Stimulated activated memory B cell treated with anti-CD40 and anti-IgM and Interleukin-4, amounts not matched to agents 10 μg/mL and 1 μg/mL and 100 μg/mL, for 72 hours (primary cell): ENCODE measurements around the gene SPECC1.
"Not testable (repeated sequence)": the region's sequence is repeated elsewhere in the genome, so short reads cannot be mapped to it uniquely, and the experiment has no call there.

ENCODE experiments used
- ATAC-seq: fragments of 150-1000 bp; cut with Tn5 transposase; 2 replicates; pipeline ENCODE4 v1.10.0; 2021
- H3K27ac Mint-ChIP-seq: one replicate; pipeline ENCODE4 v1.8.0; 2022; ENCODE audit warnings: mild to moderate bottlenecking, mixed read lengths
- H3K27me3 Mint-ChIP-seq: one replicate; pipeline ENCODE4 v1.8.0; 2022; ENCODE audit warnings: mixed read lengths
- H3K36me3 Mint-ChIP-seq: one replicate; pipeline ENCODE4 v1.8.0; 2022; ENCODE audit warnings: mixed read lengths
- H3K4me1 Mint-ChIP-seq: one replicate; pipeline ENCODE4 v1.8.0; 2022; ENCODE audit warnings: mixed read lengths
- H3K4me3 Mint-ChIP-seq: one replicate; pipeline ENCODE4 v1.8.0; 2022; ENCODE audit warnings: mild to moderate bottlenecking, moderate library complexity, mixed read lengths
- H3K9me3 Mint-ChIP-seq: one replicate; pipeline ENCODE4 v1.8.0; 2022; ENCODE audit warnings: mixed read lengths

Gene SPECC1

GRCh38 chr17:20074001-20074400, 64.8 kb downstream of the SPECC1 start:
- H3K9me3 Mint-ChIP-seq: no peaks in the 10 kb centered on the region
- H3K27ac Mint-ChIP-seq: no peak overlapping the region
- peak overlapping the region; percentile 3 for H3K4me3 Mint-ChIP-seq
- no peaks in the 10 kb centered on the region for H3K36me3 Mint-ChIP-seq
- peaks cover 22% of the 10 kb centered on the region for H3K4me1 Mint-ChIP-seq
- peaks cover 36% of the 10 kb centered on the region for H3K27me3 Mint-ChIP-seq
- peak; percentile 34 for ATAC-seq

- Mint-ChIP-seq H3K4me1 (peaks cover 22% of the 10 kb centered on the region), H3K4me3 (no peak overlapping the region), H3K36me3 (no peaks in the 10 kb centered on the region), H3K27me3 (peaks cover 31% of the 10 kb centered on the region), H3K27ac (no peak overlapping the region), H3K9me3 (no peaks in the 10 kb centered on the region)
- ATAC-seq: peak; percentile 64
Measured at GRCh38 chr17:20074489-20074888, 65.3 kb downstream of the SPECC1 start.

GRCh38 chr17:20076137-20076536, 67.0 kb downstream of the SPECC1 start:
- H3K4me1 Mint-ChIP-seq: peaks cover 22% of the 10 kb centered on the region
- not testable (repeated sequence) for ATAC-seq, H3K9me3 Mint-ChIP-seq, H3K36me3 Mint-ChIP-seq, H3K4me3 Mint-ChIP-seq, H3K27ac Mint-ChIP-seq
- peaks cover 24% of the 10 kb centered on the region for H3K27me3 Mint-ChIP-seq

- H3K9me3 Mint-ChIP-seq: no peaks in the 10 kb centered on the region
- H3K27me3 Mint-ChIP-seq: peaks cover 26% of the 10 kb centered on the region
- no peak for ATAC-seq
- no peak overlapping the region for H3K4me3 Mint-ChIP-seq
- H3K27ac Mint-ChIP-seq: no peak overlapping the region
- H3K36me3 Mint-ChIP-seq: no peaks in the 10 kb centered on the region
- peaks cover 19% of the 10 kb centered on the region for H3K4me1 Mint-ChIP-seq
Measured at GRCh38 chr17:20077978-20078685, 69.0 kb downstream of the SPECC1 start.

GRCh38 chr17:20080513-20080912, 71.4 kb downstream of the SPECC1 start:
- peaks cover 10% of the 10 kb centered on the region for H3K27me3 Mint-ChIP-seq
- H3K36me3 Mint-ChIP-seq: no peaks in the 10 kb centered on the region
- H3K27ac Mint-ChIP-seq: no peak overlapping the region
- ATAC-seq: no peak
- H3K4me3 Mint-ChIP-seq: no peak overlapping the region
- no peaks in the 10 kb centered on the region for H3K4me1 Mint-ChIP-seq
- H3K9me3 Mint-ChIP-seq: no peaks in the 10 kb centered on the region

GRCh38 chr17:20083156-20083859, 74.1 kb downstream of the SPECC1 start:
- peaks cover 20% of the 10 kb centered on the region for H3K27me3 Mint-ChIP-seq
- no peaks in the 10 kb centered on the region for H3K4me1 Mint-ChIP-seq
- no peaks in the 10 kb centered on the region for H3K9me3 Mint-ChIP-seq
- H3K27ac Mint-ChIP-seq: no peak overlapping the region
- no peak for ATAC-seq
- no peaks in the 10 kb centered on the region for H3K36me3 Mint-ChIP-seq
- H3K4me3 Mint-ChIP-seq: no peak overlapping the region

GRCh38 chr17:20084621-20085282, 75.6 kb downstream of the SPECC1 start:
- Mint-ChIP-seq H3K4me3 (no peak overlapping the region), H3K4me1 (peaks cover 2% of the 10 kb centered on the region), H3K9me3 (no peaks in the 10 kb centered on the region), H3K27me3 (peaks cover 26% of the 10 kb centered on the region), H3K27ac (no peak overlapping the region), H3K36me3 (no peaks in the 10 kb centered on the region)
- no peak for ATAC-seq

GRCh38 chr17:20085283-20085845, 76.2 kb downstream of the SPECC1 start:
- peaks cover 29% of the 10 kb centered on the region for H3K27me3 Mint-ChIP-seq
- no peak overlapping the region for H3K27ac Mint-ChIP-seq
- H3K4me3 Mint-ChIP-seq: no peak overlapping the region
- peaks cover 9% of the 10 kb centered on the region for H3K4me1 Mint-ChIP-seq
- no peaks in the 10 kb centered on the region for H3K9me3 Mint-ChIP-seq
- ATAC-seq: no peak
- H3K36me3 Mint-ChIP-seq: no peaks in the 10 kb centered on the region

GRCh38 chr17:20086416-20087076, 77.4 kb downstream of the SPECC1 start:
- Mint-ChIP-seq H3K9me3 (no peaks in the 10 kb centered on the region), H3K36me3 (no peaks in the 10 kb centered on the region), H3K27ac (no peak overlapping the region), H3K4me3 (no peak overlapping the region), H3K4me1 (peaks cover 10% of the 10 kb centered on the region), H3K27me3 (peaks cover 28% of the 10 kb centered on the region)
- peak; percentile 20 for ATAC-seq

- Mint-ChIP-seq H3K27ac (no peak overlapping the region), H3K4me3 (no peak overlapping the region), H3K4me1 (peaks cover 10% of the 10 kb centered on the region), H3K36me3 (no peaks in the 10 kb centered on the region), H3K27me3 (peaks cover 19% of the 10 kb centered on the region), H3K9me3 (no peaks in the 10 kb centered on the region)
- no peak for ATAC-seq
Measured at GRCh38 chr17:20087538-20088250, 78.5 kb downstream of the SPECC1 start.

- no peaks in the 10 kb centered on the region for H3K36me3 Mint-ChIP-seq
- H3K27me3 Mint-ChIP-seq: peaks cover 31% of the 10 kb centered on the region
- no peak overlapping the region for H3K4me3 Mint-ChIP-seq
- peaks cover 10% of the 10 kb centered on the region for H3K4me1 Mint-ChIP-seq
- no peaks in the 10 kb centered on the region for H3K9me3 Mint-ChIP-seq
- no peak overlapping the region for H3K27ac Mint-ChIP-seq
- no peak for ATAC-seq
Measured at GRCh38 chr17:20089756-20090547, 80.8 kb downstream of the SPECC1 start.

GRCh38 chr17:20091174-20092029, 82.2 kb downstream of the SPECC1 start:
- Mint-ChIP-seq H3K9me3 (no peaks in the 10 kb centered on the region), H3K4me3 (no peak overlapping the region), H3K36me3 (no peaks in the 10 kb centered on the region), H3K27ac (no peak overlapping the region), H3K27me3 (peaks cover 25% of the 10 kb centered on the region), H3K4me1 (peaks cover 10% of the 10 kb centered on the region)
- ATAC-seq: no peak

- Mint-ChIP-seq H3K27me3 (peaks cover 20% of the 10 kb centered on the region), H3K9me3 (no peaks in the 10 kb centered on the region), H3K4me3 (no peak overlapping the region), H3K27ac (no peak overlapping the region), H3K4me1 (peaks cover 10% of the 10 kb centered on the region), H3K36me3 (no peaks in the 10 kb centered on the region)
- no peak for ATAC-seq
Measured at GRCh38 chr17:20092261-20092867, 83.2 kb downstream of the SPECC1 start.
